ENCODE results near the gene ARPC5L. TPM values are rescaled to one million over a fixed set of nuclear protein-coding genes. Genes with fewer than 3 reads are reported as not detected.

ARPC5L gene
- total and polyA plus RNA-seq, 4 donors: 27.6 to 64.6 (median 47.7) TPM

- no peaks in the 10 kb centered on the region for H3K4me1 ChIP-seq (ENCODE audit: control insufficient read depth in 5 of 5, insufficient read depth in 5 of 5, low read length in 5 of 5)
- peak overlapping the region in 1 of 2 donors; percentile 51 for H3K27ac ChIP-seq (ENCODE audit: low read depth in 1 of 2, low read length in 1 of 2)
- peaks cover 0 to 2% (median 0%) of the 10 kb centered on the region in 4 donors for H3K9me3 ChIP-seq (ENCODE audit: control insufficient read depth in 4 of 4, insufficient read depth in 3 of 4, low read length in 3 of 4)
- H3K36me3 ChIP-seq (ENCODE audit: control insufficient read depth in 4 of 4, insufficient read depth in 4 of 4, low read length in 4 of 4): no peaks in the 10 kb centered on the region
- WGBS, 2 donors: 64 to 71% methylated on average over 18 of the region's 18 CpGs
- no peak for TF ChIP-seq CTCF (IDR thresholded peaks at IDR 0.05; ENCODE audit: control extremely low read depth, extremely low read depth)
- ATAC-seq (ENCODE audit: insufficient read depth, low FRiP score): no peak
- DNase-seq: no peak
- no peaks in the 10 kb centered on the region for H3K27me3 ChIP-seq (ENCODE audit: control insufficient read depth in 3 of 3, insufficient read depth in 3 of 3, low read length in 2 of 3)
- H3K4me3 ChIP-seq: no peak overlapping the region
- no peak overlapping the region for H3K9ac ChIP-seq (ENCODE audit: insufficient read depth in 1 of 2, low read length in 2 of 2)
These were observed 43.3 kb upstream of the ARPC5L start for GRCh38 chr9:124818431-124819281.

- H3K4me3 ChIP-seq: no peak overlapping the region
- ATAC-seq (ENCODE audit: insufficient read depth, low FRiP score): no peak
- TF ChIP-seq CTCF (IDR thresholded peaks at IDR 0.05; ENCODE audit: control extremely low read depth, extremely low read depth): no peak
- peak in 1 of 3 donors; percentile 43 for DNase-seq
- no peak overlapping the region for H3K27ac ChIP-seq (ENCODE audit: low read depth in 1 of 2, low read length in 1 of 2)
- H3K9ac ChIP-seq (ENCODE audit: insufficient read depth in 1 of 2, low read length in 2 of 2): no peak overlapping the region
- H3K4me1 ChIP-seq (ENCODE audit: control insufficient read depth in 5 of 5, insufficient read depth in 5 of 5, low read length in 5 of 5): no peaks in the 10 kb centered on the region
- H3K36me3 ChIP-seq (ENCODE audit: control insufficient read depth in 4 of 4, insufficient read depth in 4 of 4, low read length in 4 of 4): no peaks in the 10 kb centered on the region
- H3K9me3 ChIP-seq (ENCODE audit: control insufficient read depth in 4 of 4, insufficient read depth in 3 of 4, low read length in 3 of 4): peaks cover 0 to 2% (median 0%) of the 10 kb centered on the region in 4 donors
- 88 to 92% methylated on average over 12 of the region's 12 CpGs for WGBS, 2 donors
- no peaks in the 10 kb centered on the region for H3K27me3 ChIP-seq (ENCODE audit: control insufficient read depth in 3 of 3, insufficient read depth in 3 of 3, low read length in 2 of 3)
These were observed 41.0 kb upstream of the ARPC5L start for GRCh38 chr9:124820698-124821623.

GRCh38 chr9:124828489-124829333 lies 33.2 kb upstream of the ARPC5L start:
- TF ChIP-seq CTCF (IDR thresholded peaks at IDR 0.05; ENCODE audit: control extremely low read depth, extremely low read depth): no peak
- H3K4me3 ChIP-seq: no peak overlapping the region
- 31 to 34% methylated on average over 2 of the region's 2 CpGs for WGBS, 2 donors

More at GRCh38 chr9:124828489-124829333, 33.2 kb upstream of the ARPC5L start:
- H3K4me1 ChIP-seq (ENCODE audit: control insufficient read depth in 5 of 5, insufficient read depth in 5 of 5, low read length in 5 of 5): peaks cover 3 to 13% (median 4%) of the 10 kb centered on the region in 5 donors
- no peak for ATAC-seq (ENCODE audit: insufficient read depth, low FRiP score)
- H3K27ac ChIP-seq (ENCODE audit: low read depth in 1 of 2, low read length in 1 of 2): no peak overlapping the region
- DNase-seq: no peak
- no peaks in the 10 kb centered on the region for H3K9me3 ChIP-seq (ENCODE audit: control insufficient read depth in 4 of 4, insufficient read depth in 3 of 4, low read length in 3 of 4)
- no peaks in the 10 kb centered on the region for H3K27me3 ChIP-seq (ENCODE audit: control insufficient read depth in 3 of 3, insufficient read depth in 3 of 3, low read length in 2 of 3)
- H3K9ac ChIP-seq (ENCODE audit: insufficient read depth in 1 of 2, low read length in 2 of 2): peak overlapping the region in 1 of 2 donors; percentile 23
- no peaks in the 10 kb centered on the region for H3K36me3 ChIP-seq (ENCODE audit: control insufficient read depth in 4 of 4, insufficient read depth in 4 of 4, low read length in 4 of 4)
